Measurements from ENCODE around the gene MYO5C.

GRCh38 chr15:52207191-52207590 lies 88.4 kb downstream of the MYO5C start:
- TF ChIP-seq, protein P1, sequence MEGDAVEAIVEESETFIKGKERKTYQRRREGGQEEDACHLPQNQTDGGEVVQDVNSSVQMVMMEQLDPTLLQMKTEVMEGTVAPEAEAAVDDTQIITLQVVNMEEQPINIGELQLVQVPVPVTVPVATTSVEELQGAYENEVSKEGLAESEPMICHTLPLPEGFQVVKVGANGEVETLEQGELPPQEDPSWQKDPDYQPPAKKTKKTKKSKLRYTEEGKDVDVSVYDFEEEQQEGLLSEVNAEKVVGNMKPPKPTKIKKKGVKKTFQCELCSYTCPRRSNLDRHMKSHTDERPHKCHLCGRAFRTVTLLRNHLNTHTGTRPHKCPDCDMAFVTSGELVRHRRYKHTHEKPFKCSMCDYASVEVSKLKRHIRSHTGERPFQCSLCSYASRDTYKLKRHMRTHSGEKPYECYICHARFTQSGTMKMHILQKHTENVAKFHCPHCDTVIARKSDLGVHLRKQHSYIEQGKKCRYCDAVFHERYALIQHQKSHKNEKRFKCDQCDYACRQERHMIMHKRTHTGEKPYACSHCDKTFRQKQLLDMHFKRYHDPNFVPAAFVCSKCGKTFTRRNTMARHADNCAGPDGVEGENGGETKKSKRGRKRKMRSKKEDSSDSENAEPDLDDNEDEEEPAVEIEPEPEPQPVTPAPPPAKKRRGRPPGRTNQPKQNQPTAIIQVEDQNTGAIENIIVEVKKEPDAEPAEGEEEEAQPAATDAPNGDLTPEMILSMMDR (conservative IDR thresholded peaks at IDR 0.05 in 1 of 2, IDR thresholded peaks at IDR 0.05 in 1 of 2; ENCODE audit: low read depth in 1 of 2, low read length in 2 of 2) = no peak
- no peak for TF ChIP-seq EZH2 (IDR thresholded peaks at IDR 0.05; ENCODE audit: low read length, missing control alignments)
